ENCODE results near the gene FAM180A. TPM values are rescaled to one million over a fixed set of nuclear protein-coding genes. Genes with fewer than 3 reads are reported as not detected.

FAM180A gene
- total and polyA plus RNA-seq, 2 experiments from 2014 or later: not detected

GRCh38 chr7:135690566-135690965 lies 58.0 kb downstream of the FAM180A start:
- no peak overlapping the region for H3K27ac ChIP-seq (ENCODE audit: low read depth)
- no peaks in the 10 kb centered on the region for H3K36me3 ChIP-seq (ENCODE audit: insufficient read depth)
- no peak for DNase-seq (ENCODE audit: low spot score)
- no peak overlapping the region for H3K4me3 ChIP-seq
- peaks cover 5% of the 10 kb centered on the region; the same call in 1 of the 3 replicates for H3K36me3 Mint-ChIP-seq (ENCODE audit: low read depth)
- no peaks in the 10 kb centered on the region for H3K27me3 ChIP-seq (ENCODE audit: insufficient read depth)
- no peaks in the 10 kb centered on the region for H3K79me2 ChIP-seq (replicated peaks; ENCODE audit: insufficient read depth)
- H3K4me2 ChIP-seq: no peak overlapping the region
- no peaks in the 10 kb centered on the region for H3K9me2 ChIP-seq (ENCODE audit: insufficient read depth)
- peaks cover 2% of the 10 kb centered on the region for H3K27me3 Mint-ChIP-seq (ENCODE audit: insufficient read depth, low read depth, poor library complexity)
- H4K20me1 ChIP-seq (replicated peaks; ENCODE audit: insufficient read depth): 0 out of 2 replicates have a peak, but pooled peaks cover 5% of the 10 kb centered on the region
- no peak for ATAC-seq
- no peaks in the 10 kb centered on the region for H3F3A ChIP-seq (replicated peaks; ENCODE audit: low read depth)
- no peaks in the 10 kb centered on the region for H3K9me3 Mint-ChIP-seq
- no peaks in the 10 kb centered on the region for H3K4me1 ChIP-seq (ENCODE audit: insufficient read depth)
- no peak overlapping the region for H3K27ac Mint-ChIP-seq
- H3K4me1 Mint-ChIP-seq: no peaks in the 10 kb centered on the region
- H3K4me3 Mint-ChIP-seq: no peak overlapping the region
- no peak overlapping the region for H2AFZ ChIP-seq
- TF ChIP-seq EZH2 (IDR thresholded peaks at IDR 0.05; ENCODE audit: low read depth, unreplicated experiment) (no peak), ZNF331 (CRISPR knock-in tag; IDR thresholded peaks at IDR 0.05; ENCODE audit: low read depth) (no peak)

- no peak for TF ChIP-seq CTCF (conservative IDR thresholded peaks at IDR 0.05; ENCODE audit: low read depth in 2 of 2)
- TF ChIP-seq STAT1 (IDR thresholded peaks at IDR 0.05; ENCODE audit: unreplicated experiment): no peak
- TF ChIP-seq ZNF331 (CRISPR knock-in tag; IDR thresholded peaks at IDR 0.05; ENCODE audit: low read depth): no peak
- no peak for TF ChIP-seq EZH2phosphoT487 (IDR thresholded peaks at IDR 0.05; ENCODE audit: unreplicated experiment)
- TF ChIP-seq EZH2 (IDR thresholded peaks at IDR 0.05; ENCODE audit: low read depth, unreplicated experiment): no peak
- no peak for TF ChIP-seq REST (IDR thresholded peaks at IDR 0.05; ENCODE audit: unreplicated experiment)
- no peaks in the 10 kb centered on the region for H3K9me3 Mint-ChIP-seq
- no peak overlapping the region for H3K27ac Mint-ChIP-seq
- H3K4me2 ChIP-seq: no peak overlapping the region
- H4K20me1 ChIP-seq (replicated peaks; ENCODE audit: insufficient read depth): peaks cover 5% of the 10 kb centered on the region; the same call in 1 of the 2 replicates
- no peak overlapping the region for H3K4me3 Mint-ChIP-seq
- peaks cover 8% of the 10 kb centered on the region; the same call in 2 of the 3 replicates for H3K4me1 Mint-ChIP-seq
- H2AFZ ChIP-seq: no peak overlapping the region
- no peaks in the 10 kb centered on the region for H3K9me2 ChIP-seq (ENCODE audit: insufficient read depth)
- peaks cover 5% of the 10 kb centered on the region; the same call in 1 of the 3 replicates for H3K36me3 Mint-ChIP-seq (ENCODE audit: low read depth)
- H3K27me3 ChIP-seq (ENCODE audit: insufficient read depth): no peaks in the 10 kb centered on the region
- no peak overlapping the region for H3K4me3 ChIP-seq
- DNase-seq (ENCODE audit: low spot score) (no peak), ATAC-seq (no peak)
- H3F3A ChIP-seq (replicated peaks; ENCODE audit: low read depth): no peaks in the 10 kb centered on the region
- H3K79me2 ChIP-seq (replicated peaks; ENCODE audit: insufficient read depth): no peaks in the 10 kb centered on the region
- peaks cover 3% of the 10 kb centered on the region; the same call in 1 of the 2 replicates for H3K4me1 ChIP-seq (ENCODE audit: insufficient read depth)
- no peaks in the 10 kb centered on the region for H3K36me3 ChIP-seq (ENCODE audit: insufficient read depth)
- H3K27ac ChIP-seq (ENCODE audit: low read depth): no peak overlapping the region
- H3K27me3 Mint-ChIP-seq (ENCODE audit: insufficient read depth, low read depth, poor library complexity): peaks cover 3% of the 10 kb centered on the region
Observed at GRCh38 chr7:135687466-135687865, 61.1 kb downstream of the FAM180A start.
